Liver (tissue), 9 donors: ENCODE measurements around the gene GOLGA6A. TPM values are rescaled to one million over a fixed set of nuclear protein-coding genes. Genes with fewer than 3 reads are reported as not detected.
"Not testable (repeated sequence)": the region's sequence is repeated elsewhere in the genome, so short reads cannot be mapped to it uniquely, and the experiment has no call there.

Source experiments
- DNase-seq: peaks from one replicate; pipeline ENCODE4 v3.0.0-alpha.2; 2017; ENCODE audit warnings: low spot score
- H3K27ac ChIP-seq, 2 donors: one replicate each; pipeline ENCODE4 v1.7.0; 2013; ENCODE audit warnings: inconsistent platforms in 2 of 2, low read length in 2 of 2, control low read depth in 1 of 2, low read depth in 1 of 2, mild to moderate bottlenecking in 1 of 2
- H3K27me3 ChIP-seq, 4 donors: one replicate each; pipeline versions ENCODE4 v1.6.1 to v1.7.0; 2013; ENCODE audit warnings: low read length in 3 of 4, inconsistent platforms in 1 of 4, mild to moderate bottlenecking in 1 of 4, moderate library complexity in 1 of 4; ENCODE audit not compliant: control insufficient read depth in 4 of 4, insufficient read depth in 4 of 4
- H3K36me3 ChIP-seq, 4 donors: one replicate each; pipeline versions ENCODE4 v1.6.1 to v1.7.0; 2013; ENCODE audit warnings: low read length in 3 of 4, mild to moderate bottlenecking in 3 of 4, low read depth in 1 of 4, moderate library complexity in 1 of 4; ENCODE audit not compliant: control insufficient read depth in 4 of 4, insufficient read depth in 3 of 4
- H3K4me1 ChIP-seq, 4 donors: one replicate each; pipeline versions ENCODE4 v1.6.1 to v1.7.0; 2013; ENCODE audit warnings: low read length in 3 of 4, mild to moderate bottlenecking in 3 of 4, moderate library complexity in 1 of 4; ENCODE audit not compliant: control insufficient read depth in 4 of 4, insufficient read depth in 4 of 4
- H3K4me3 ChIP-seq, 3 donors: one replicate each; pipeline versions ENCODE4 v1.6.1 to v1.7.0; 2013; ENCODE audit warnings: low read length in 3 of 3, control low read depth in 1 of 3, low read depth in 1 of 3, mild to moderate bottlenecking in 1 of 3
- H3K9ac ChIP-seq, 2 donors: one replicate each; pipeline ENCODE4 v1.7.0; 2013; ENCODE audit warnings: low read length in 2 of 2, mild to moderate bottlenecking in 2 of 2, moderate library complexity in 2 of 2, control low read depth in 1 of 2, low read depth in 1 of 2
- H3K9me3 ChIP-seq, 4 donors: one replicate each; pipeline versions ENCODE4 v1.6.1 to v1.7.0; 2013; ENCODE audit warnings: low read length in 3 of 4; ENCODE audit not compliant: control insufficient read depth in 4 of 4
- EGR1 ChIP-seq, 2 donors: IDR thresholded peaks; 2 replicates each; pipeline ENCODE4 v1.6.1; 2016 to 2018; ENCODE audit warnings: antibody characterized with exemption in 2 of 2, low read depth in 2 of 2
- FOXA1 ChIP-seq: IDR thresholded peaks from 2 replicates; pipeline ENCODE4 v1.6.1; 2016; ENCODE audit warnings: antibody characterized with exemption
- FOXA2 ChIP-seq: IDR thresholded peaks from 2 replicates; pipeline ENCODE4 v1.6.1; 2016; ENCODE audit warnings: antibody characterized with exemption
- GABPA ChIP-seq, 2 donors: IDR thresholded peaks in 1 of 2; conservative IDR thresholded peaks in 1 of 2; 2 replicates each; pipeline ENCODE4 v1.6.1; 2016; ENCODE audit warnings: antibody characterized with exemption in 2 of 2, mild to moderate bottlenecking in 1 of 2, moderate library complexity in 1 of 2
- HNF4A ChIP-seq, 2 donors: conservative IDR thresholded peaks; 2 replicates each; pipeline ENCODE4 v1.6.1; 2016; ENCODE audit warnings: antibody characterized with exemption in 2 of 2, mild to moderate bottlenecking in 2 of 2
- NR2F2 ChIP-seq: IDR thresholded peaks from 2 replicates; pipeline ENCODE4 v1.6.1; 2016; ENCODE audit warnings: antibody characterized with exemption
- RAD21 ChIP-seq, 2 donors: IDR thresholded peaks; 2 replicates each; pipeline ENCODE4 v1.6.1; 2016; ENCODE audit warnings: antibody characterized with exemption in 2 of 2, mild to moderate bottlenecking in 2 of 2
- RXRA ChIP-seq, 2 donors: IDR thresholded peaks; 2 replicates each; pipeline ENCODE4 v1.6.1; 2017 to 2018; ENCODE audit warnings: antibody characterized with exemption in 2 of 2, mild to moderate bottlenecking in 1 of 2
- SP1 ChIP-seq: IDR thresholded peaks from 2 replicates; pipeline ENCODE4 v1.6.1; 2018; ENCODE audit warnings: antibody characterized with exemption, mild to moderate bottlenecking
- TAF1 ChIP-seq: conservative IDR thresholded peaks from 2 replicates; pipeline ENCODE4 v1.6.1; 2016; ENCODE audit warnings: antibody characterized with exemption, mild to moderate bottlenecking
- WGBS: extraction: QIAGEN DNeasy Blood & Tissue Kit; methylation state at CpG from one replicate; pipeline ENCODE4 v1.1.7; 2013; 5-methylcytosine and 5-hydroxymethylcytosine counted together
- polyA plus RNA-seq, 2 donors: library from polyadenylated mRNA; stranded (reverse) in 1 of 2; unstranded in 1 of 2; fragments of 200-250 nt in 1 of 2; fragments of >200 nt in 1 of 2; fragmentation: Nextera tagmentation in 1 of 2; extraction: Ambion mirVana in 1 of 2; gene quantifications; one replicate each; pipeline versions ENCODE4 v1.2.1 to v1.2.3, GENCODE V29; 2013 to 2015
- total RNA-seq, 2 donors: library from RNA; depleted of rRNA; stranded (reverse); fragments of >200 nt; gene quantifications; one replicate each; pipeline ENCODE4 v1.2.3, GENCODE V29; 2014
- TF ChIP-seq, protein P1 (sequence below): fragments of 150-350 bp; IDR thresholded peaks from 2 replicates; pipeline ENCODE4 v1.5.1; 2017; ENCODE audit warnings: improper control_type of control experiment, low read depth, low read length; ENCODE audit not compliant: missing input control
- TF ChIP-seq, protein P2 (sequence below): IDR thresholded peaks from 2 replicates; pipeline ENCODE4 v1.6.1; 2016; ENCODE audit warnings: antibody characterized with exemption
- TF ChIP-seq, protein P3 (sequence below): IDR thresholded peaks from 2 replicates; pipeline ENCODE4 v1.6.1; 2016; ENCODE audit warnings: antibody characterized with exemption, mild to moderate bottlenecking
- donor health status: healthy.
- donor health status: healthy.
- donor health status: healthy.
- donor health status: healthy.
- donor health status: healthy.

Gene GOLGA6A, protein sequence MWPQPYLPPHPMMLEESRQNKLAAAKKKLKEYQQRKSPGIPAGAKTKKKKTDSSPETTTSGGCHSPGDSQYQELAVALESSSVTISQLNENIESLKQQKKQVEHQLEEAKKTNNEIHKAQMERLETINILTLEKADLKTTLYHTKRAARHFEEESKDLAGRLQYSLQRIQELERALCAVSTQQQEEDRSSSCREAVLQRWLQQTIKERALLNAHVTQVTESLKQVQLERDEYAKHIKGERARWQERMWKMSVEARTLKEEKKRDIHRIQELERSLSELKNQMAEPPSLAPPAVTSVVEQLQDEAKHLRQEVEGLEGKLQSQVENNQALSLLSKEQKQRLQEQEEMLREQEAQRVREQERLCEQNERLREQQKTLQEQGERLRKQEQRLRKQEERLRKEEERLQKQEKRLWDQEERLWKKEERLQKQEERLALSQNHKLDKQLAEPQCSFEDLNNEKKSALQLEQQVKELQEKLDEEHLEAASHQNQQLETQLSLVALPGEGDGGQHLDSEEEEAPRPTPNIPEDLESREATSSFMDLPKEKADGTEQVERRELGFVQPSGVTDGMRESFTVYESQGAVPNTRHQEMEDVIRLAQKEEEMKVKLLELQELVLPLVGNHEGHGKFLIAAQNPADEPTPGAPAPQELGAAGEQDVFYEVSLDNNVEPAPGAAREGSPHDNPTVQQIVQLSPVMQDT
- total RNA-seq = 1 to 10 TPM; 1.2 to 1.4 TPM
- polyA plus RNA-seq = under 1 TPM; 0.06 to 0.08 TPM

DNA sequence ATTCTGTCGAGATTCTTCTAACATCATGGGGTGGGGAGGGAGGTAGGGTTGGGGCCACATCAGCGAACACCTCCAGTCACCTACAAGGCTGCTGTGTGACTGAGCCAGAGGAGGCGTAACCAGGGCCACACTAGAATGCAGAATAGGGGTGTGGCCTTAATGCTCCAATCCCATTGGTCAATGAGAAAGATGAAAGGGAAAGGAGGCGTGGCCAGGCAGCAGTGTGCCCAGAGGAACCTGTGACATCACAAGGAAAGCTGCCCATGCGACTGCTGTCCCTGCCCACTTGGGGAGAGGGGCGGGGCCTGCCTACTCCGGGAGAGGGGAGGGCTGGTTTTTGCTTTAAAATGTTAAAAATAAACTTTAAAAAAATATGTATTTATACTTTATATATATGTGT is at the start of gene GOLGA6A:
Gene GOLGA6A (minus strand): TSS at position 101 of the 400 bp plus-strand sequence. CDS start 41 bp downstream, at position 60.
- not testable (repeated sequence) for H3K9ac ChIP-seq, H3K36me3 ChIP-seq, H3K4me3 ChIP-seq, H3K4me1 ChIP-seq, H3K27ac ChIP-seq, H3K9me3 ChIP-seq, DNase-seq, H3K27me3 ChIP-seq
- WGBS = no CpG with 5 or more reads among the region's 7 CpGs

DNA sequence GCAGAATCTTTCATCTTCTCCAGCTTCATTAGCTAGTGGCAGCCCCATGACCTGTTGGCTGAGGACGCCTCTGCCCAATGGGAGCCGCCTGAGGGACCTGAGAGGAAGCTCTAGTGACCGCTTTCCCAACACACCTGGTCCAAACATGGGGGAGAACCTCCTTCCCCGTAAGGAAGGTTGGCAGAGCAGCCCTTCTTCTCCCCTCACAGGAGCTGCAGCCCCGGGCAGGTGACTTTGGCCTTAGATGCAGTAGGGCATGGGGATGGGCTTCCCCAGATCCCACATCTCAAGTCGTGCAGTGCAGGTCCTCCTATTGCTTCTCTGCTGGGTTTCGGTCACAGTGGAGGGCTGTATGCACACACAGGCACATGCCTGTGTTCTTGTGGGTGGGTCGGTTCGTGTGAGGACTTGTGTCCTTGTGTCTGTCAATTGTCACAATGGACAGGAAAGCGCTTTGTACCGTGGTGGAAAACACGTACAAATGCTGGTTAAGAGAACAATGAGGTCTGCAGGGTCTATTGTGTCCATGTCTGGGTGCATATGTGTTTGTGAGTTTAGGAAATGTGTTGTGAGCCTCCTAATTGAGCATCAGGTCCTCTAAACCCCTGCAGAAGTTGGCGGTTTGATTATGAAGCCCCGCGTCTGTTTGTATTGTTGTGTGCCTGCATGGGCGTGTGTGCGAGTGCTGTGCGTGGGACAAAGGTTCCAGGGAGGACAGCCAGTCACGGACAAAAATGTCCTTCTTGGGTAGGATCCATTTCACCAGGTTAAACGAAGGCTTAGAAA is 49.5 kb upstream of the GOLGA6A start:
- H3K36me3 ChIP-seq = no peaks in the 10 kb centered on the region
- H3K4me1 ChIP-seq = peaks cover 21 to 69% (median 34%) of the 10 kb centered on the region in 4 donors
- peaks cover 13 to 29% (median 17%) of the 10 kb centered on the region in 4 donors for H3K27me3 ChIP-seq
- TF ChIP-seq NR2F2 (no peak), FOXA1 (no peak), FOXA2 (no peak), RXRA (IDR thresholded peaks at IDR 0.05) (no peak), TAF1 (no peak), GABPA (IDR thresholded peaks at IDR 0.05 in 1 of 2, conservative IDR thresholded peaks at IDR 0.05 in 1 of 2) (no peak)
- TF ChIP-seq, protein P1, sequence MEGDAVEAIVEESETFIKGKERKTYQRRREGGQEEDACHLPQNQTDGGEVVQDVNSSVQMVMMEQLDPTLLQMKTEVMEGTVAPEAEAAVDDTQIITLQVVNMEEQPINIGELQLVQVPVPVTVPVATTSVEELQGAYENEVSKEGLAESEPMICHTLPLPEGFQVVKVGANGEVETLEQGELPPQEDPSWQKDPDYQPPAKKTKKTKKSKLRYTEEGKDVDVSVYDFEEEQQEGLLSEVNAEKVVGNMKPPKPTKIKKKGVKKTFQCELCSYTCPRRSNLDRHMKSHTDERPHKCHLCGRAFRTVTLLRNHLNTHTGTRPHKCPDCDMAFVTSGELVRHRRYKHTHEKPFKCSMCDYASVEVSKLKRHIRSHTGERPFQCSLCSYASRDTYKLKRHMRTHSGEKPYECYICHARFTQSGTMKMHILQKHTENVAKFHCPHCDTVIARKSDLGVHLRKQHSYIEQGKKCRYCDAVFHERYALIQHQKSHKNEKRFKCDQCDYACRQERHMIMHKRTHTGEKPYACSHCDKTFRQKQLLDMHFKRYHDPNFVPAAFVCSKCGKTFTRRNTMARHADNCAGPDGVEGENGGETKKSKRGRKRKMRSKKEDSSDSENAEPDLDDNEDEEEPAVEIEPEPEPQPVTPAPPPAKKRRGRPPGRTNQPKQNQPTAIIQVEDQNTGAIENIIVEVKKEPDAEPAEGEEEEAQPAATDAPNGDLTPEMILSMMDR = no peak
- TF ChIP-seq, protein P2, sequence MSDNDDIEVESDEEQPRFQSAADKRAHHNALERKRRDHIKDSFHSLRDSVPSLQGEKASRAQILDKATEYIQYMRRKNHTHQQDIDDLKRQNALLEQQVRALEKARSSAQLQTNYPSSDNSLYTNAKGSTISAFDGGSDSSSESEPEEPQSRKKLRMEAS = no peak
- no peak overlapping the region for H3K27ac ChIP-seq
- H3K9ac ChIP-seq = no peak overlapping the region
- H3K4me3 ChIP-seq = no peak overlapping the region
- peaks cover 0 to 3% (median 0%) of the 10 kb centered on the region in 4 donors for H3K9me3 ChIP-seq
- 14% methylated on average over 20 of the region's 20 CpGs for whole genome bisulfite sequencing
- no peak for DNase-seq

DNA sequence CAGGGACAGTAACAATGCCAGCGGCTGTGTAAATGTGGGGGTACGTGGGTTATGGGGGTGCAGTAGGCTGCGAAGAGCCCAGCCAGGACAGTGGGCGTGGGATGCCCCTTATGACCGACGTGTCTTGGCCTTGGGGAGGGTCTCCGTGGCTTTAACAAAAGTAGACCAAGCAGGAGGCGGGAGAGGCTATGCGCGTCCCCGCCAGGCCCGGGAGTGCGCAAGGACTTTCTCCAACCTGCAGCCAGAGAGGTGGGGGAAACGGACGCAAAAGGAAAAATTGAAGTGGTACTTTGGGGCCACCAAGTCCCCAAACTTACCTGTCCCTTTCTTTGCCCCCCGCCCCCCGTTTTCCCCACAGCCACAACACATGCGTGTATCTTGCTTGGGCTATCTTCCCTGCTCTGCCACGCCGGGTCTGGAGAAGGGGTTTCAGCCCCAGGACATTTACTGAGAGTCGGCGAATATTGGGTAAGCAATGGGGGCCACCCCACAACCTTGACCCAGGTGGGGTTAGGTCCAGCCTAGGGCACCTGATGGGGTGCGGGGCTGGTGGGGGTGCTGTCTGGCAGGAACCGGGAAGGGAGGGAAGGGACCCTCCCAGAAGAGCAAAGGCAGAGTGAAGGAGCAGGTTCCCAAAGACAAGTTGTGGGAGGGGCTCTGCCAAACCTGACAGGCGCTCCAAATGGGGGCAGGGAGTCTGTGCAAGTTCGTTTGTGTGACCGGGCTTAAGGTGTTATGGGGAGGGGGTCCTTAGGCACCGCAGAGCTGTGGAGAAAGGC is 48.7 kb upstream of the GOLGA6A start:
- no peak overlapping the region for H3K4me3 ChIP-seq
- H3K4me1 ChIP-seq = peaks cover 18 to 64% (median 29%) of the 10 kb centered on the region in 4 donors
- no peak for DNase-seq
- WGBS = 7% methylated on average over 28 of the region's 28 CpGs
- H3K36me3 ChIP-seq = no peaks in the 10 kb centered on the region
- no peak overlapping the region for H3K27ac ChIP-seq
- peaks cover 12 to 26% (median 16%) of the 10 kb centered on the region in 4 donors for H3K27me3 ChIP-seq
- peaks cover 0 to 3% (median 0%) of the 10 kb centered on the region in 4 donors for H3K9me3 ChIP-seq
- H3K9ac ChIP-seq = no peak overlapping the region
- no peak for TF ChIP-seq RAD21 (IDR thresholded peaks at IDR 0.05)
- TF ChIP-seq, protein P3, sequence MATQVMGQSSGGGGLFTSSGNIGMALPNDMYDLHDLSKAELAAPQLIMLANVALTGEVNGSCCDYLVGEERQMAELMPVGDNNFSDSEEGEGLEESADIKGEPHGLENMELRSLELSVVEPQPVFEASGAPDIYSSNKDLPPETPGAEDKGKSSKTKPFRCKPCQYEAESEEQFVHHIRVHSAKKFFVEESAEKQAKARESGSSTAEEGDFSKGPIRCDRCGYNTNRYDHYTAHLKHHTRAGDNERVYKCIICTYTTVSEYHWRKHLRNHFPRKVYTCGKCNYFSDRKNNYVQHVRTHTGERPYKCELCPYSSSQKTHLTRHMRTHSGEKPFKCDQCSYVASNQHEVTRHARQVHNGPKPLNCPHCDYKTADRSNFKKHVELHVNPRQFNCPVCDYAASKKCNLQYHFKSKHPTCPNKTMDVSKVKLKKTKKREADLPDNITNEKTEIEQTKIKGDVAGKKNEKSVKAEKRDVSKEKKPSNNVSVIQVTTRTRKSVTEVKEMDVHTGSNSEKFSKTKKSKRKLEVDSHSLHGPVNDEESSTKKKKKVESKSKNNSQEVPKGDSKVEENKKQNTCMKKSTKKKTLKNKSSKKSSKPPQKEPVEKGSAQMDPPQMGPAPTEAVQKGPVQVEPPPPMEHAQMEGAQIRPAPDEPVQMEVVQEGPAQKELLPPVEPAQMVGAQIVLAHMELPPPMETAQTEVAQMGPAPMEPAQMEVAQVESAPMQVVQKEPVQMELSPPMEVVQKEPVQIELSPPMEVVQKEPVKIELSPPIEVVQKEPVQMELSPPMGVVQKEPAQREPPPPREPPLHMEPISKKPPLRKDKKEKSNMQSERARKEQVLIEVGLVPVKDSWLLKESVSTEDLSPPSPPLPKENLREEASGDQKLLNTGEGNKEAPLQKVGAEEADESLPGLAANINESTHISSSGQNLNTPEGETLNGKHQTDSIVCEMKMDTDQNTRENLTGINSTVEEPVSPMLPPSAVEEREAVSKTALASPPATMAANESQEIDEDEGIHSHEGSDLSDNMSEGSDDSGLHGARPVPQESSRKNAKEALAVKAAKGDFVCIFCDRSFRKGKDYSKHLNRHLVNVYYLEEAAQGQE = no peak
- TF ChIP-seq, protein P1 = no peak
- TF ChIP-seq, protein P2 = no peak
- TF ChIP-seq FOXA2 = no peak
- no peak for TF ChIP-seq EGR1 (IDR thresholded peaks at IDR 0.05; ENCODE audit: low read depth in 2 of 2)
- TF ChIP-seq TAF1 = no peak
- TF ChIP-seq NR2F2 = no peak
- no peak for TF ChIP-seq SP1
- no peak for TF ChIP-seq HNF4A (conservative IDR thresholded peaks at IDR 0.05)
